GM19455 (cell line): ENCODE results near the gene PMEPA1.

Experiments
- ATAC-seq: cut with Tn5 transposase; IDR thresholded peaks from one replicate; pipeline ENCODE4 v1.9.1; 2021; ENCODE audit not compliant: unreplicated experiment

PMEPA1 gene

DNA sequence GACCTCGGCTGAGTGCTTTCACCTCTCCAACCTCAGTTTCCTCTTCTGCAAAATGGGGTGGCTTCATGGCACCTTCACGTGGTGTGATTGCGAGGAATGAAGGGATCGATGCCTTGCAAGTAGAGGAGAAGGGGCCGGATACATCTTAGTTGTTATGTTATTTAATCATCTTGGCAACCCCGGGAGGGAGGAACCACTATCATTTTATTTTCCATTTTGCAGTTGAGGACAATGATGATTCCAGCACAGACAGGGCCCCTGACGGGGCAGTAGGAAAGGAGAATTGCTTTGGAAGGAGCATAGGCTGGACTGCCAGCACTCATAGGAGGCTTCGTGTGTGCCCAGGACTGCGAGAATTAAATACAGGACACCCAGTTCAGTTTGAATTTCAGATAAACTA is 2.5 kb upstream of the PMEPA1 start:
- no peak for ATAC-seq

DNA sequence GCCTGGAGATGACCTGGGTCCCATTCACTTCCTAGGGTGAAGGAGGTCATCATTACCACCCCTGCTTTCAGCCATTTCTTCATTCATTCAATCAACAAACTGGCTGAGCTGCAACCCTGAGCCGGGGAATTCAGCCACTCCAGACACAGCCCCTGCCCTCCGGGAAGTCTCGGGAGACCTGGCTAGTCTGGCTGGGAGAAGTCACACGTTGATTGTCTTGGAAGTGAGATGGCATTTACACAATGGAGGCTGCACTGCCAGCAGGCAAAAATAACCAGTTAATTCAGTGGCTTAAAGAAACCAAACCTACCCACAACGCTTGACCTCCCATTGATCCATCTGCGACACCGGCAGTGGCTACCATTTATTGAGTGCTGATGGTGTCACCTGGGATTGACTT is 2.0 kb upstream of the PMEPA1 start:
- no peak for ATAC-seq

DNA sequence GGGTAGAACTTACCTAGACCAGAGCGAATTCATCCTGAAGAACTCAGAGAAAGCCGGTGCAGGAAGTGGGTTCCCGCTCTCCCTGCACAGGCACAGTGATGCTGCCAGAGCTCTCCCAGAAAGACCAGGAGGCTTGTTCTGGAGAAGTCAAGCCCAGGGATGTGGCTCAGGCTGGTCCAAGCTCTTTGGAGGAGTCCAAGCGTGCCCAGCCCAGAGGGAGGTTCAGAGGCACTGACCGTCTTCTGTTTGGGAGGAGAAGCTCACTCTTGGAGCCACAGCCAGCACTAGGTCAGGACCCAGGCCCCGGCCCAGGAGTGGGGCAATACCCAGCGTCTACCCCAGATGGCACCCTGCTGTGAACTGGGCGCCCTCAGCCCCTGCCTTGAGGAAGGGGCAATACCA is 1.5 kb upstream of the PMEPA1 start:
- no peak for ATAC-seq

DNA sequence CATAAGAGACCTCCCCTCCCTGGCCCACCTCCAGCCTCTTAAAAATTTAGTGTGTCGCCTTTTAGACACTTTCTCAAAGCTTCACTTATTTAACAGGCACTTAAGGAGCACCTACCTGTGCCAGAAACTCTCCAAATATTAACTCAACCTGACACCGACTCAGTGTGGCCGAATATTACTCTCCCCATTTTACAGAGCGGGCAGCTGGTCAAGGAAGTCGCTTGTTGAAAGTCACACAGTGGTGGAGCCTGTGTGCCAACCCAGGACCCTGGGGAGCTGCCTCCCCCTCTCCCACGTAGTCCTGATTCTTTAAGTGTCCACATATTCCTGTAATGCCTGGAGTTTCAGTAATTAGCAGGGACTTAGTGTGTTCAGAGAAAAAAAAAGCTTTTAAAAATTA is 1.0 kb upstream of the PMEPA1 start:
- no peak for ATAC-seq

DNA sequence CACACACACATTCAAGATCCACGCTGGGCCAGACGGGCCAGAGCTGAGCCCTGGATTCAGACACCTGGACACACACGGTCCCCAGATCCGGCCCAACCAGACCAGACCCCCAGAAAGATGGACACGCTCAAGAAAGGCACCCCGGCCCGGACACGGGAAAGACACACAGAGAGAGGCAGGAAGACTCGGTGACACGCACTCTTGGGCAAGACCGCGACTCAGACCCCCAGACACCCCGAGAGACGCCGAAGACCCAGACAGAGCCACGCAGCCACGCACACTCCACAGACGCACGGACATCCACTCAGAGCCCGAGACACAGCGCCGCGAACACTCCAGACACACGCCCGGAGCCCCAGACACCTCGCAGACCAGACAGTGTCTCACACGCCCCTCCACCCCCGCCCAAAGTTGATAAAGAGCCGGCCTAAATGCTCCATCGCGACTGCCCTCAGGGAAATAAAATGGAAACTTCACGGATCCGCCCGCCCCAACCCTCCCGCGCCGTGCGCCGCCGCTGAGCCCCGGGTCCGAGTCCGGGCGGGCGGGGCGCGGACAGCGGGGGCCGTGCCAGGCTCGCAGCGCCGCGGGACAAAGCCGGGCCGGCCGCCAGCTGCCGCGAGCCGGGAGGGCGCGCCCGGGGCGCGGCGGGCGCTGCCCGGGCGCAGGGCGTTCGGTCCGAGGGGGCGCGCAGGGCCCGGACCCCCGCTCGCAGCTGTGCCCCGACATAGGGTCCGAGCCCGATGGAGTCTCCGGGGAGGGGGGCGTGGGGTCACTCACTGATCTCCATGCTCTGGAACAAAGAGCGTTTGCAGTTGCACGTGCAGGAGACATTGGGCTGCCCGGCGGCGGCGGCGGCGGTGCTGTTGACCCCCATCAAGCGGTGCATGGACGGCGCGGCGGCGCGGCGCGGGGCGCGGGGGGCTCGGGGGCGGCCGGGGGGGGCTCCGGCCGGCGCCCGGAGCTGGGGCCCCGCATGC is 831 bp downstream of the PMEPA1 start:
- peak; percentile 3 for ATAC-seq

DNA sequence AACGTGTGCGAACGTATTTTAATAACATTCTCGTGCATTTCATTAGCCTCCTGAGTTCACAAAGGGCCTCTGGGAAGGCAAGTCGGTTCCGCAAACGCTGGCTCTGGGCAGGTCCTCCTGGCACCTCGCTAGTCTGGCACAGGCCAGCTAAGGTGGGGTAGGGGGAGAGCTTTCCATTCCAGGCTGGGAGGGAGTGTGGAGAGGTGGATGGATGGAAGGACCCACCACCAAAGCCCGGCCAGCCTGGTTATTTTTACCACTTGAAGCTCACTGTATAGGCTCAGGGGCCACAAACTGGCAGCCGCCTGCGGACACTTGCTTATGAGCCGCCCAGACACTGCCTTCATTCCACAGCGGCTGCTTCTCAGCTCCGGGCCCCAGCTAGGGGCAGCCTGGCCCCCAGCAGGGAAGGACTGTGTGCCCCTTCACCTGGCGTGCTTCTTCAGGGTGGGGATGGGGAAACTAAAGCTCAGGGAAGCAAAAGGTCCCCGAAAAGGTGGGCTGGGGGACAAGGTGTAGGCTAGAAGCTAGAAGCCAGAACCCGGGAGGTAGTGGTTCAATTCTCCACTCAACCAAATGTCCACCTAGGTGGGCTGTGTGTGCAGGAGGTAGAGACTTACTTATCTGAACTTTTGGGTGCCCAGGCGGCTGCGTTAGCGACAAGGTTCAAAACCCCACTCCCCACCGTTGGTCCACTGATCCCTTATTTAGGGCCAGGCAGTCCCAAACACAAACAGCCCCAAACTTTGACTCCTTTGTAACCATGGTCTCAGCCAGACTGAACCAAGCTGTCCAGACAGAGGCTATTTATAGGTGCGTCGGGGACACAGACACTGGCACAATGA is 1.7 kb downstream of the PMEPA1 start:
- no peak for ATAC-seq

DNA sequence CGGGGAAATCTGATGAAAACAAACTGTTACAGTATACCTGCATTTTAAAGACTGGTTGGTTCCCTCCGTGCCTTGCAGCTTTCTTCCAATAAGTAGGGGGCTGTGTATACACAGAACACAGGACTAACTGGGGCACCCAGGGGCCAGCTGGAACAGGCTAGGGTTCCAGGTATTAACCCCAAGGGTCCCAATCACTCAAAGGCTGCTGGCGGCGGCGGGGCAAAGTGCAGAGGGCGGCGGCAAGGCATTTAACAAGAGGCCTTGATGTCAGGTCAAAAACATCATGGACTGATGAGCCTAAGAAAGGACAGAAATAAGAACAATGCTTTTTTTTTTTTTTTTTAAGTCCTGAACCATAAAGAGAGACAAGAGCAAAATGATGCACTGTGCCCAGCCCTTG is 2.5 kb downstream of the PMEPA1 start:
- no peak for ATAC-seq

DNA sequence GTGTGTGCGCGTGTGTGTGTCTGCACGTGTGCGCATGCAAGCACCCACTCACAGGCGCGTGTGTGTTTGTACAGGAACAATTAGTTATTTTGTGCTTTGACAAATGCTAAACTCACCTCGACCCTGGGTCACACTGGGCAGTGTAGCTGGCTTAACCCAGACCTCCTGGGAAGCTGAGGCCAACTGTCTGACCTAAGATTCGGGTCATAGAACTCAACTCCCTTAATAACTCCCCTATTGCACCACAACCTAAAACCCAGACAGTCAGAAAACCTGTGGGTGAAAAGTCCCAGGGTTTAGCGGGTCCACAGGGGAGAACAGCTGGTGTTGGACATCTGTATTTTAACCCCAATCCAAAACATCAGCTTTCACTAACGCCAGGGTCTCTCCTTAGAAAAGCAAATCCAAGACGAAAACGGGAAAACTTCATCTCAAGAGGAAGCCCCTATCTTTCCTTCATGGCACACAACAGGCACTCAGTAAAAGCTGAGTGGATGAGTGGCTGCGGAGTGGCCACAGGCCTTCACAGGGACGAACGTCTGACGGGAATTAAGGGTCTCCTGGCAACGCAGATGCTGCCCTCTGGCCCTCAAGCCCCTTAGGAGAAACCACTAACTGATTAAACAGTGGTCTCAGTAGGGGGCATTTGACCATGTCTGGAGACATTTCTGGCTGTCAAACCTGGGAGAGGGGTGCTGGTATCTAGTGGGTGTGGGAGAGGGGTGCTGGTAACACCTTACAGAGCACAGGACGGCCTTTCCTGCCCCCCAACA is 4.5 kb downstream of the PMEPA1 start:
- no peak for ATAC-seq

DNA sequence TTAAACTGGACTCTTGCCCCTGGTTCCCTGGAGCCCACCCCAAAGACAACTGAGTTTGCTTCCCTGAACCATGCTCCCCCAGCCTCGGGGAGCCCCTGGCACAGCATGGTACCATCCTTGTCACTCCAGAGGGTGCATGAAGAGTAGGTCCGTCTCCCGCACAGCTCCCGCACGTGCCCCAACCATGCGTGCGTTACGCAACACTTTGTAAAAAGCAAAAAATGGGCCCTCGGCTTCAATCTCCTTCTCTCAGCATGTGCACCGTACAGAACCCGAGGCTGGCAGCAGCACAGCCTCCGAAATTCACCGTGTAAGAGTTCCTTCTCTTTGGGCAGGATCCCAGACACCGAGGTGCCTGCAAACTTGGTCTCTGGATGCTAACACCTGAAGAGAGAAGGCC is 5.6 kb downstream of the PMEPA1 start:
- no peak for ATAC-seq

DNA sequence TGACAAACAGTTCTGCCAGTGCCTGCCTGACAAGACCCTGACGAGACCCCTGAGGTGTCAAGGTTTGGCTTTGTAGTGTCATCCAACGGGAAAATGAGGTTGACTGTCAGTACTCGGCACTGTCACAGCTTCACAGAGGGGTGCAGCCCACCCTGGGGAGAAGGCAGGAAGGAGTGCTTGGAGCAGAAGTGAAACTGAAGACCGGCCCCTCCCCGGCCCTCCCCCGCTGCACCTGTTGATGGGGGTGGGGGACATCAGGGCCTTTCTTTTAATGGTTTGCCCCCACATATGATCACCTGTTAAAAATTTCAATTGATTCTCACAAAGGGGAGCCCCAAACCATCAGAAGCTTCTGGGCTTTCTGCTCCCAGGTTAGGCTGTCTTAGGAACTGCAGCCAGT is 6.8 kb downstream of the PMEPA1 start:
- ATAC-seq, result no peak

DNA sequence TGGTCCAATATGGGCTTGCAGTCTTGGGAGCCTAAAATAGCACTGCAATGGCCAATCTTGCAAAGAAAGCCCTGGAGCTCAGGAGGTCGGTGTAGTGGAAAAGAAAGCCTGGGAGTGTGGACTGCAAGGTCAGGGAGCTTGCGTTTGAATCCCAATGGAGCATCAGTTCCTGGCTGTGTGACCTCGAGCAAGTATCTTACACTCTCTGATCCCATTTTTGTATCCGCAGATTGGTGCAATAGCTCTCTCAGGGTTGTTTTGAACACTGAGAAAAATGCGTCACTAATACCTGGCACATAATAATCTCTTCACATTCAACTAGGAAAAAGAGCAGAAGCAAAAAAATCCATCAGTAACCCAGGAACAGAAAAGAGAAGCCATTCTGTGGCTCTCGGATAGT is 7.3 kb downstream of the PMEPA1 start:
- ATAC-seq, result no peak

DNA sequence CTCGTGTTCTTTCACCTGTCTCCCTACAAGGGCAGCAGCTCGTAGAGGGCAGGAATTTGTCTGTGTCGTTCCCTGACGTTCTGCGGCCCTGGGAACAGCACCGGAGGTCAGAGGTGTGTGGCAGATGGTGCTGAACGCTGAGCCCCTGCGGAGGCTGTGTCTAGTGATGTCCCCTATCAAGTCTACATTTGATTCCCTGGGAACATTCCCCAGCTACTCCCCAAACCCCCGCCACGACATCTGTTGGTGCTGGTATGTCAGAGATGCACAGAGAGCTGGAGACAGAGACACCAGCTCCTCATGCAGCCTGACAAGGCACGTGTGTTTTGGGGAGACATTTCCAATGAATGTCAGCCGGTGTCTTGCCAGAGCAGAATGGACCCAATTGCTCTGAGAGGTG is 7.7 kb downstream of the PMEPA1 start:
- ATAC-seq, result no peak

DNA sequence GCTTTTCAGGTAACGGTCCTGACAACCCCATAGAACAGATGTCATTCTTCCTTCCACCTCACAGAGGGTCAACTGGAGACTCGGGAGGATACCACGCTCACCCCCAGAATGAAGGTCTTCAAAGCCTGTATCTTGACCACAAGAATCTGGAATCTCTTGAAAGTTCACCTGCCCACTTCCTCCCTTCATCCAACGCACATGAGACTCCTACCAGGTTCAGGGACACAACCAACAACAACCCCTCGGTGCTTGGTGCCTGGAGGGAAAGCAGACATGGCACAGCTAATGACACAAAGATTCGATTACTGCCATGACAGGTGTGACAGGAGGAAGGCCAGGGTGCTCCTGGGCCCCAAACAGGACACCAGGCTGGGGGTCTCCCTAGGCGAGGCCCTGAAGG is 8.2 kb downstream of the PMEPA1 start:
- ATAC-seq, result no peak

DNA sequence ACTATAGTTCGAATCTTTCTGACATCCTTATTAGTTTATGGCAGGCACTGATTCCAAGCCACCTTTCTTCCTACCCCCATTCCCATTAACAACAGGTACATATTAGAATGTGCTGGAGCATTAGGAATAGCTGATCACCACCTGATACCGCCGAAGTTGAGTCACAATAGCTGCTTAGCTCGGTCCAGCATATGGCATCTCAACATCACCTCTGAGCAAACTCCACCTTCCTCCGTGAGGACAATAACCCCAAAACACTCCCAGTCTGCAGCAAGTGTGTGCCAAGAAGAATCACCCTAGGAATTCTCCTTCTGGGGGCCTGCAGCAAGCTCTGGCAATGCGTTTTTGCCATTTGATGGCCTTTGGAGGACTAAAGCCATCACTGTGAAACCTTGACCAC is 8.7 kb downstream of the PMEPA1 start:
- no peak for ATAC-seq

DNA sequence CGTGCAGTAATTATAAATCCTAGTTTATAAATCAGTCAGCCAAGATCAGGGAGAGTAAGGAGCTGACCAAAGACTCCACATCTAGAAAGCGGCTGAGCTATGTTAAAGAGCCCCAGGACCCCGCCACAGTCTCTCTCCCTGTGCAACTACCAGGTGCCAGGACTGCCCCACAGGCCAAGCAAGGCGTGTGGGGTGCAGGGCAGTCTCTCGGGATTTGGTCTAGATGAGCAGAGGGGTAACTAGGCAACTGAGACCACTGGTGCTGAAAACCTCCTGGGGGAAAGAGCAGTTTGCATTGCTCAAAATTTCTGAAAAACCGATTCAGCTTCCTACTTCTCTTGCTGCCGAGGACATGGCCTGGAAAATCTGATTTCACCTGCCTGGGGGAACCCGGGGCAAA is 10.4 kb downstream of the PMEPA1 start:
- no peak for ATAC-seq

DNA sequence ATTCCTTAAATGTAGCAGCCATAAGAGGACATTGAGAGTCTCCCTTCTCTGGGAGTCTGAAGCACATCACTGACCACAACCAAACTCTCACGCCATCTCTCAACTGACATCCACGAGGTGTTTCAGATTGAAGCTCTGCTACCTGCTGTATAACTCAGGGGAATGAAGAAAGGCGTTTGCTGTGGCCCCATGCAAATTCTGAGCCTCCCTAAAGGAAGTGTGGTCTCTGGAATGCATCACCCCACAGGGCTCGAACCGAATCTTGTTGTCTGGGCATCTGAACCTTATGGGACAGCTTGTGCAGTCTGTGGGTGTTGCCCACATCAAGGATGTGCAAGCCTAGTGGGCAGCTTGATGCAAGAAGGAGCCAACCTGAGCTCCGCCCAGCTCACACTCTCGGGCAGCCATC is 10.9 kb downstream of the PMEPA1 start:
- no peak for ATAC-seq

DNA sequence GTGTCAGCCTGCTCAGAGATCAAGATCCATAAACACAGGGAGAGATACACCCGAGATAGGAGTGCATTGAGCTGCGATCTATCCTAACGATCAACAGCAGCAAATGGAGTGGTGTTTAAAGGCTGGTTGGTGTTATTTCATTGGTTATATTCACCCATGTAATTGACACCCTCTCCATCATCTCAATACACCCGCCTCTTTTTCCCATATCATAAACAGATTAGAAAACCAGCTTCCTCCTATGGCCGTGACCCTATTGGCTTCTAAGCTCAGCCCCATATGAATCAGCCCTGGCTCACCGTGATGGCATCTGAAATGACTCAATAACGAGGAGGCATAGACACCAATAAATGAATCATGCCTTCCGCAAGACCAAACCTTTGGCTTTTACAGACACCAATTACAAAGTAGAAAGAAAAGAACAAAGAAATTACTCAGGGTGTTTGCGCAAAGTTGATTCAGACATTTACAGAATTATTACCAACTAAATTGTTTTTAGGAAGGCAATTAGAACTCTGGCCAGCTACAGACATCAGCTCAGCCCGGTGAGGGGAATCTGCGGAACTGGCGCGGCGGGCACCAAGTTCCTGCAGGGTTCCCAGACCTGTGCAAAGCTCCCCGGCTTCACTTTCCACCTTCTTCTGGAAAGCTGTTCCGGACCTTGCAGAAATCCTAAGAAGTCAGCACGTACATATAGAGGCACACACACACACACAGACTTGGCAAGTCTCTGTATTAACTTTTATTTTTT is 11.5 kb downstream of the PMEPA1 start:
- ATAC-seq, result no peak

DNA sequence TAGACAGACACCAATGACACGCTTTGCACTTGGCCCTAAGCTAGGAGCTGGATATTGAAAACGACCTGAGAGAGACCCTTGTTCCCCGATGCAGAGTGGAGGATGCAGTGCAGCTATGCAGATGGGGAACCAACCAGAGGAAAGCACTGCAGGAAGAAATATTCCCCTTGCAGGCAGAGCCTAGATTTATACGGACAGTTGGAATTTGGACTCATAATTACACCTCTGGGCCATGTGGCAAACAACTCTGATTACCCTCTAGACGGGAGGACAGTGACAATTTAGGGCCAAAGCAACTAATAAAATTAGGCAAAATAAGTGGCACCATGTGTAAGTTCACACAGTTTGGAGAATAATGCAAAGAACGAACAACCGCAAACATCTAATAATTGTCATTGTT is 12.3 kb downstream of the PMEPA1 start:
- no peak for ATAC-seq

DNA sequence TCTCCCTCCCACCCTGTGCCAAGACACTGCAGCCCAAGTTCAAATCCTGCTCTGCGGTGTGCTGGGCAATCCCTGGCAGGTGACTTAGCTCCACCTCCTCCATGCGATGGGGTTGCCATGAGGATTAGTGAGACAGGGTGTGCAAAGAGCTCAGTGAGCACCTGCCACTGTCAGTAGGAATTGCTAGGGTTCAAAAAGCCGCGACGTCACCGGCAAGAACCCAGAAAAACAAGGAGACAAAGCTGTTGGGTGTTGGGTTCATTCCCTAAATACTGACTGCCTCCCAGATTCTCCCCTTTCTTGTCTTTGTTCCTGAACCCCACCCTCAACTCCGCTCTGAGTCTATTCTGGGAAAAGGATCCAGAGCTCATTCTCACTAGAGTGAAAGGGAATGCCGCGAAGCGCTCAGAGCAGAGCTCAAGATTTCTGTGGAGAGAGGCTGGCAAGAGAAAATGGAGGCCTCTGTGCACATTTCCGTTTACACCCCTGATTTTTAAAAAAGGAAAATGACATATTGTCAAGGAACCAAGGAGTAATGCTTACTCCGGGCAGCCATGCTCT is 13.3 kb downstream of the PMEPA1 start:
- ATAC-seq, result no peak

DNA sequence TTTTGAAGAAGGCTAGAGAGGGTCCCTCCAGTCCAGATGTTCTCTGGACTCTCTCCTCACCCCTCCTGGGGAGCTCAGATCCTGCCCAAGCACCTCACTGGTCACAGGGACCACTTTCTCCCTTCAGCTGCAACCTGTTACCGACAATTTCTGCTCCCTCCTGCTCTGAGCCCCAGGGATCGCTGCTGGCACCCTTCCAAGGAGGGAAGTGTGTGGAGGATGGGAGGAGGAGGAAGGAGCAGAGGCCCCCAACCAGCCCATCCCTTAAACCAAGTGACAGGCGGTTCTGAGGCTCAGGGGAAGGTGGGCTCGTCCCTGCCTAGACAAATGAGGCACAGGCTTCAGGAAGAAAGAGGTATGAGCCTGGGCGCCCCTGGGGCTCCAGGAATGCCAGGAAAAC is 13.9 kb downstream of the PMEPA1 start:
- ATAC-seq, result no peak
